SK-N-MC (cell line): ENCODE measurements around the gene ADK.

Experiments used
- EZH2 ChIP-seq: fragments of 200-600 bp; sonication (generic); IDR thresholded peaks from one replicate; pipeline ENCODE4 v1.6.1; 2017; ENCODE audit warnings: antibody characterized with exemption
- POLR2AphosphoS5 ChIP-seq: IDR thresholded peaks from 2 replicates; pipeline ENCODE4 v1.6.1; 2012; ENCODE audit warnings: mild to moderate bottlenecking, low read depth, low read length, borderline replicate concordance

- TF ChIP-seq POLR2AphosphoS5 (no peak), EZH2 (no peak)
Observed at GRCh38 chr10:74645692-74646091, 494.7 kb downstream of the ADK start.
